Astrocyte (in vitro differentiated cells and primary cell): ENCODE results near the gene LRIG1.

ENCODE experiments used
- EZH2 ChIP-seq: IDR thresholded peaks from 2 replicates; pipeline ENCODE4 v1.6.1; 2012; ENCODE audit warnings: mild to moderate bottlenecking, low read length, inconsistent platforms; ENCODE audit not compliant: insufficient read depth
- TF ChIP-seq, protein P1 (sequence below): IDR thresholded peaks from 2 replicates; pipeline ENCODE4 v1.5.1; 2011; ENCODE audit warnings: low read depth, mild to moderate bottlenecking, inconsistent platforms, low read length, moderate library complexity; ENCODE audit not compliant: insufficient read depth

GRCh38 chr3:66428733-66429132 is 72.1 kb downstream of the LRIG1 start:
- TF ChIP-seq, protein P1, sequence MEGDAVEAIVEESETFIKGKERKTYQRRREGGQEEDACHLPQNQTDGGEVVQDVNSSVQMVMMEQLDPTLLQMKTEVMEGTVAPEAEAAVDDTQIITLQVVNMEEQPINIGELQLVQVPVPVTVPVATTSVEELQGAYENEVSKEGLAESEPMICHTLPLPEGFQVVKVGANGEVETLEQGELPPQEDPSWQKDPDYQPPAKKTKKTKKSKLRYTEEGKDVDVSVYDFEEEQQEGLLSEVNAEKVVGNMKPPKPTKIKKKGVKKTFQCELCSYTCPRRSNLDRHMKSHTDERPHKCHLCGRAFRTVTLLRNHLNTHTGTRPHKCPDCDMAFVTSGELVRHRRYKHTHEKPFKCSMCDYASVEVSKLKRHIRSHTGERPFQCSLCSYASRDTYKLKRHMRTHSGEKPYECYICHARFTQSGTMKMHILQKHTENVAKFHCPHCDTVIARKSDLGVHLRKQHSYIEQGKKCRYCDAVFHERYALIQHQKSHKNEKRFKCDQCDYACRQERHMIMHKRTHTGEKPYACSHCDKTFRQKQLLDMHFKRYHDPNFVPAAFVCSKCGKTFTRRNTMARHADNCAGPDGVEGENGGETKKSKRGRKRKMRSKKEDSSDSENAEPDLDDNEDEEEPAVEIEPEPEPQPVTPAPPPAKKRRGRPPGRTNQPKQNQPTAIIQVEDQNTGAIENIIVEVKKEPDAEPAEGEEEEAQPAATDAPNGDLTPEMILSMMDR: no peak
- TF ChIP-seq EZH2: no peak
